K562 (cell line): ENCODE data around the gene HOXC4. TPM values are rescaled to one million over a fixed set of nuclear protein-coding genes. Genes with fewer than 3 reads are reported as not detected.

Source experiments
- ATAC-seq: fragments of 200-7000 bp; cut with Tn5 transposase; 3 replicates; pipeline ENCODE4 v1.9.1; 2020; ENCODE audit warnings: moderate library complexity
- BruUV-seq: library from RNA; stranded (reverse); fragments of 400-500 nt; replicated peaks from 2 replicates; lab custom pipeline; 2021; lab: Mats Ljungman, UMichigan
- CTCF ChIA-PET: fragments of 300-600 bp; formaldehyde crosslinking; extraction: SDS; loops from one replicate; lab custom pipeline; 2021; ENCODE audit warnings: low intra/inter-chr PET ratio; lab: Yijun Ruan, JAX
- POLR2A ChIA-PET: fragments of 300-600, 350-650 bp; sonication (Branson Sonifier 250); formaldehyde crosslinking; extraction: SDS; loops from one replicate; lab custom pipeline; 2021; ENCODE audit warnings: antibody characterized with exemption, inconsistent platforms; lab: Yijun Ruan, JAX
- DNase-seq, 4 experiments: peaks; one replicate each; pipeline versions ENCODE4 v3.0.0 to v3.0.0-alpha.2; 2011 to 2018; ENCODE audit warnings: low spot score in 3 of 4, mixed read lengths in 3 of 4; ENCODE audit errors: extremely low read depth in 1 of 4
- FAIRE-seq: peaks from 2 replicates; lab custom pipeline; 2011; peaks lifted over from hg19 to GRCh38; lab: Jason Lieb, UNC
- H2AFZ ChIP-seq: 2 replicates; pipeline ENCODE4 v1.6.0; 2011; ENCODE audit warnings: low read depth, low read length, control low read depth, inconsistent platforms
- H3K27ac ChIP-seq: fragments of 200-600 bp; 3 replicates; pipeline ENCODE4 v1.8.0; 2011; ENCODE audit warnings: low read depth, mild to moderate bottlenecking, control low read depth, inconsistent platforms, low read length, moderate library complexity, mixed read lengths; ENCODE audit errors: extremely low read depth
- H3K27me3 ChIP-seq, 2 experiments: fragments of 300-600 bp in 1 of 2; 2 replicates in 1 of 2; 3 replicates in 1 of 2; pipeline versions ENCODE4 v1.6.0 to v1.8.0; 2011; ENCODE audit warnings: inconsistent platforms in 2 of 2, low read length in 2 of 2, mild to moderate bottlenecking in 1 of 2, mixed read lengths in 1 of 2, moderate library complexity in 1 of 2; ENCODE audit not compliant: control insufficient read depth in 2 of 2, insufficient read depth in 2 of 2
- H3K36me3 ChIP-seq: fragments of 300-600 bp; 3 replicates; pipeline ENCODE4 v1.8.0; 2011; ENCODE audit warnings: mild to moderate bottlenecking, low read length, inconsistent platforms; ENCODE audit not compliant: control insufficient read depth, insufficient read depth
- H3K4me1 ChIP-seq, 2 experiments: fragments of 200-600 bp in 1 of 2; replicated peaks in 1 of 2; 2 replicates in 1 of 2; 3 replicates in 1 of 2; pipeline versions ENCODE4 v1.5.1 to v1.8.0; 2011; ENCODE audit warnings: inconsistent platforms in 2 of 2, low read length in 2 of 2, mild to moderate bottlenecking in 1 of 2, mixed read lengths in 1 of 2, moderate library complexity in 1 of 2; ENCODE audit not compliant: control insufficient read depth in 2 of 2, insufficient read depth in 2 of 2
- H3K4me2 ChIP-seq: 2 replicates; pipeline ENCODE4 v1.6.1; 2011; ENCODE audit warnings: low read length, control low read depth, inconsistent platforms, mixed read lengths; ENCODE audit not compliant: insufficient read depth
- H3K4me3 ChIP-seq: fragments of 200-600 bp; sonication (generic), shearing (Covaris generic); 2 replicates; pipeline ENCODE4 v1.5.1; 2016; ENCODE audit warnings: control low read depth, inconsistent platforms
- H3K79me2 ChIP-seq: fragments of 200-600 bp; 3 replicates; pipeline ENCODE4 v1.8.0; 2011; ENCODE audit warnings: low read length, inconsistent platforms; ENCODE audit not compliant: control insufficient read depth, insufficient read depth
- H3K9ac ChIP-seq, 2 experiments: 2 replicates each; pipeline versions ENCODE4 v1.6.0 to v1.6.1; 2011; ENCODE audit warnings: low read depth in 2 of 2, low read length in 2 of 2, control low read depth in 1 of 2, inconsistent platforms in 1 of 2, mild to moderate bottlenecking in 1 of 2, mixed read lengths in 1 of 2; ENCODE audit not compliant: insufficient read depth in 1 of 2
- H3K9me1 ChIP-seq: one replicate; pipeline ENCODE4 v1.6.0; 2011; ENCODE audit warnings: inconsistent platforms, mild to moderate bottlenecking, low read length, moderate library complexity; ENCODE audit not compliant: control insufficient read depth, insufficient read depth
- H3K9me3 ChIP-seq: replicated peaks from 2 replicates; pipeline ENCODE4 v1.5.1; 2011; ENCODE audit warnings: low read depth, low read length, inconsistent platforms; ENCODE audit not compliant: control insufficient read depth, insufficient read depth
- H4K20me1 ChIP-seq: replicated peaks from 2 replicates; pipeline ENCODE4 v1.6.1; 2011; ENCODE audit warnings: low read length, inconsistent platforms, mixed read lengths; ENCODE audit not compliant: control insufficient read depth, insufficient read depth
- ARID1B ChIP-seq: fragments of 450-650 bp; IDR thresholded peaks from 2 replicates; pipeline ENCODE4 v1.6.1; 2016; ENCODE audit warnings: antibody characterized with exemption, mild to moderate bottlenecking, inconsistent platforms
- CCNT2 ChIP-seq: IDR thresholded peaks from 2 replicates; pipeline ENCODE4 v1.6.1; 2011; ENCODE audit warnings: borderline replicate concordance, low read depth, mild to moderate bottlenecking, moderate library complexity, mixed read lengths, low read length; ENCODE audit not compliant: insufficient read length; ENCODE audit errors: extremely low read depth
- E2F6 ChIP-seq, 2 experiments: IDR thresholded peaks; 2 replicates each; pipeline ENCODE4 v1.6.1; 2011; ENCODE audit warnings: borderline replicate concordance in 1 of 2, control low read depth in 1 of 2, low read depth in 1 of 2, low read length in 1 of 2, mild to moderate bottlenecking in 1 of 2, mixed read lengths in 1 of 2, moderate library complexity in 1 of 2; ENCODE audit not compliant: insufficient read depth in 1 of 2, insufficient read length in 1 of 2, poor library complexity in 1 of 2, severe bottlenecking in 1 of 2; ENCODE audit errors: extremely low read depth in 1 of 2
- EGR1 ChIP-seq: fragments of 450-650 bp; conservative IDR thresholded peaks from 2 replicates; pipeline ENCODE4 v1.6.1; 2017; ENCODE audit warnings: mild to moderate bottlenecking
- MEF2A ChIP-seq: IDR thresholded peaks from 2 replicates; pipeline ENCODE4 v1.6.1; 2011; ENCODE audit warnings: low read depth, mild to moderate bottlenecking, low read length, moderate library complexity; ENCODE audit not compliant: control insufficient read depth
- NBN ChIP-seq: fragments of 450-650 bp; IDR thresholded peaks from 2 replicates; pipeline ENCODE4 v1.6.1; 2016; ENCODE audit warnings: low read depth, mild to moderate bottlenecking
- POLR2G ChIP-seq: fragments of 200-400 bp; formaldehyde crosslinking; IDR thresholded peaks from 2 replicates; pipeline ENCODE4 v1.6.1; 2017; ENCODE audit warnings: low read depth, mild to moderate bottlenecking, antibody characterized with exemption, low read length, moderate library complexity
- PREB ChIP-seq: sonication (generic); formaldehyde crosslinking; IDR thresholded peaks from 2 replicates; pipeline ENCODE4 v1.8.1; 2023; ENCODE audit warnings: mild to moderate bottlenecking, missing genetic modification reagents
- RBM14 ChIP-seq: fragments of 200-400 bp; formaldehyde crosslinking; IDR thresholded peaks from 2 replicates; pipeline ENCODE4 v1.6.1; 2018; ENCODE audit warnings: low read depth, mild to moderate bottlenecking, low read length, moderate library complexity, borderline replicate concordance; ENCODE audit not compliant: insufficient read depth
- ZBTB33 ChIP-seq: sonication (generic); formaldehyde crosslinking; IDR thresholded peaks from 2 replicates; pipeline ENCODE4 v1.8.1; 2023; ENCODE audit warnings: mild to moderate bottlenecking, missing genetic modification reagents
- ZBTB7A ChIP-seq: IDR thresholded peaks from 2 replicates; pipeline ENCODE4 v1.6.1; 2011; ENCODE audit warnings: low read depth, mild to moderate bottlenecking, low read length, moderate library complexity, borderline replicate concordance; ENCODE audit not compliant: control insufficient read depth
- ZFX ChIP-seq: sonication (generic); formaldehyde crosslinking; IDR thresholded peaks from 2 replicates; pipeline ENCODE4 v1.8.0; 2022; ENCODE audit warnings: mild to moderate bottlenecking, missing genetic modification reagents, moderate library complexity
- ZNF644 ChIP-seq: fragments of 200-800 bp; sonication (Bioruptor generic); IDR thresholded peaks from 2 replicates; pipeline ENCODE4 v1.6.1; 2016; ENCODE audit warnings: low read depth, missing genetic modification characterization, missing compliant biosample characterization
- ZNF780A ChIP-seq: fragments of 250-450 bp; sonication (Bioruptor Pico); IDR thresholded peaks from 2 replicates; pipeline ENCODE4 v1.5.0; 2021; ENCODE audit warnings: mild to moderate bottlenecking
- WGBS: fragments of 100-300 bp; shearing (Covaris generic); methylation state at CpG from one replicate; pipeline ENCODE4 v1.1.6; 2016; ENCODE audit warnings: low coverage, mixed read lengths; ENCODE audit not compliant: insufficient coverage; ENCODE audit errors: missing lambda C conversion rate; 5-methylcytosine and 5-hydroxymethylcytosine counted together
- in situ Hi-C: fragments of 300-500 bp; cut with MboI; formaldehyde crosslinking; loops from 4 replicates; pipeline ENCODE4 v1.15.0; 2018; ENCODE audit warnings: inconsistent platforms, mixed read lengths
- intact Hi-C: fragments of 100-400 bp; cut with micrococcal nuclease; formaldehyde crosslinking; loops from 2 replicates; pipeline ENCODE4 v1.14.2; 2022
- polyA plus RNA-seq, 8 experiments: library from polyadenylated mRNA; depleted of rRNA in 4 of 8; stranded (reverse) in 5 of 8; unstranded in 3 of 8; fragments of >200 nt; fragmentation: Nextera tagmentation in 2 of 8; fragmentation: Illumina TruSeq in 1 of 8; extraction: Ambion mirVana in 2 of 8; extraction: Trizol in 1 of 8; gene quantifications; 2 replicates each; pipeline versions ENCODE4 v1.2.1 to v1.2.3, GENCODE V29; 2011 to 2014; ENCODE audit warnings: inconsistent platforms in 1 of 8, missing spikeins in 1 of 8
- total RNA-seq, 7 experiments: library from RNA; depleted of rRNA in 6 of 7; stranded (reverse); fragments of >200 nt in 6 of 7; fragmentation: Illumina TruSeq in 2 of 7; extraction: Trizol in 2 of 7; gene quantifications; 2 replicates each; pipeline versions ENCODE4 v1.2.1 to v1.2.3, GENCODE V29; 2011 to 2021; ENCODE audit warnings: low replicate concordance in 1 of 7

HOXC4 gene
- total and polyA plus RNA-seq, 9 of the 15 experiments (the other 6 are each of a cell fraction or from before 2014, with no cell fraction given), result 0.06 to 1.5 (median 0.44) TPM; not detected in 1

GRCh38 chr12:54019091-54019811 is 34.4 kb upstream of the HOXC4 start:
- H3K4me1 ChIP-seq, result peaks cover 10 to 52% of the 10 kb centered on the region in 2 experiments
- 65% methylated on average over 29 of the region's 43 CpGs for WGBS
- H3K9ac ChIP-seq, result peak overlapping the region; percentile 61 to 90; a peak in 3 of 4 replicates
- peak overlapping the region; percentile 86 for H3K27ac ChIP-seq
- BruUV-seq, result no TSS peak
- H3K79me2 ChIP-seq, result peaks cover 3% of the 10 kb centered on the region; the same call in 2 of the 3 replicates
- H3K4me3 ChIP-seq, result 0 out of 2 replicates have a peak overlapping the region, but pooled peaks have one; percentile 12
- H3K27me3 ChIP-seq, result no peaks in the 10 kb centered on the region
- CTCF ChIA-PET, result interaction anchor here (0.8 kb wide), 1 partner anchor 13 kb away, joined by 3 read pairs; no protein-coding TSS in a partner anchor
- no peaks in the 10 kb centered on the region for H3K9me3 ChIP-seq
- no peaks in the 10 kb centered on the region for H3K36me3 ChIP-seq
- no peaks in the 10 kb centered on the region for H3K9me1 ChIP-seq
- in situ Hi-C loops, result no loop called here
- intact Hi-C loops, result loop anchor here (10.0 kb wide), 1 partner anchor 276 kb away; no protein-coding TSS in a partner anchor
- DNase-seq (peak in 3 of 4 experiments; percentile 42 to 55 (median 45)), ATAC-seq (no peak), FAIRE-seq (no peak)
- H2AFZ ChIP-seq, result peak overlapping the region; percentile 97; the same call in 1 of the 2 replicates
- no peak overlapping the region for H3K4me2 ChIP-seq
- POLR2A ChIA-PET, result no interaction called here
- no peaks in the 10 kb centered on the region for H4K20me1 ChIP-seq
- TF ChIP-seq EGR1 (0 out of 2 replicates have a peak, but pooled peaks have one; percentile 13), CCNT2 (peak; percentile 17), PREB (CRISPR knock-in tag) (no peak), ZFX (CRISPR knock-in tag) (peak; percentile 25; the same call in 1 of the 2 replicates), E2F6 (IDR thresholded peaks at IDR 0.05; ENCODE audit: borderline replicate concordance in 1 of 2, extremely low read depth in 1 of 2, insufficient read depth in 1 of 2, insufficient read length in 1 of 2, low read depth in 1 of 2, low read length in 1 of 2, poor library complexity in 1 of 2, severe bottlenecking in 1 of 2) (peak in 1 of 2 experiments; percentile 44), ZBTB33 (CRISPR knock-in tag) (peak; percentile 97), POLR2G (peak; percentile 56), RBM14 (no peak), ZNF644 (tag) (no peak), ZNF780A (no peak), NBN (no peak), ARID1B (no peak), MEF2A (no peak), ZBTB7A (no peak)
